B cell (primary cell): ENCODE data around the gene MAP3K13.

Source experiments
- CTCF ChIP-seq: fragments of 200-600 bp; IDR thresholded peaks from one replicate; pipeline ENCODE4 v1.8.0; 2022; ENCODE audit warnings: antibody characterized with exemption, mild to moderate bottlenecking
- EZH2 ChIP-seq: IDR thresholded peaks from 2 replicates; pipeline ENCODE4 v1.6.1; 2012; ENCODE audit warnings: borderline replicate concordance, low read depth, mild to moderate bottlenecking, moderate library complexity, low read length; ENCODE audit not compliant: insufficient read depth, poor library complexity, severe bottlenecking

GRCh38 chr3:185397676-185398075 is 34.7 kb downstream of the MAP3K13 start:
- TF ChIP-seq CTCF (no peak), EZH2 (no peak)
